ENCODE data around the gene FAM181A. TPM values are rescaled to one million over a fixed set of nuclear protein-coding genes. Genes with fewer than 3 reads are reported as not detected.

FAM181A gene
- total and polyA plus RNA-seq, 2 donors (not counting 1 experiment from before 2014, with no cell fraction given), result not detected

DNA sequence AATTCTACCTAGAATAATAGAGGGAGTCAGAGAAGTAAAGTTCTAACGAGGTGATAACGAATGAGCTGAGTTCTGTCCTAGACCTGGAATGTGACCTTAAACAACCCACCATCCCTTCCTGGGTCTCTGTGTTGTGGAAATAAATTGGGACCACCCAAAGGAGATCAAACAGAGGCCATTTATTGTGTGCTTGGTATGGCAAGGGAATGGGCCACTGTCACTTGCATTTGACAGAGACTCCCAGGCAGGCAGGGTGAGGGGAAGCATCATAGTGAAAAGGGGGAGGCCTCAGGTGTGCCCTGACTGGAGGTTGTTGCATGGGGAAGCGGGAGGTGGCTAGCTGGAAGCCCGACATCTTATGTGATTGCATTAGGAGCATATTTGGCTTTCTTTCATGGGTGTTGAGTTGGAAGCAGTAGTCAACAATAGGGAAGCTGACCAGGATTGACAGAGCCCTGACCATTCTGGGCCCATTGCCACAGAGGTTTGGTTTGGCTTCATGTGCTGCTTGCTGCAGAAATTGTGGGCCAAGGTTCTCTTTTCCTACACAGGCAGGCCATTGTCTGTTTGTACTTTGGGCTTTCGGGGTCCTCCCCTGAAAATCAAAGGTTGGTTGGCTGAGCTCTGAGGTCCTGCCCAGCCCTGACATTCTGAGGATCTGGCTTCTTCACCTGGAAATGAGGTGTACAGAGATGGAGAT is 17.6 kb upstream of the FAM181A start:
- DNase-seq (no peak), ATAC-seq (ENCODE audit: low read depth) (no peak)
- Mint-ChIP-seq H3K27ac (no peak overlapping the region), H3K4me1 (no peaks in the 10 kb centered on the region), H3K27me3 (peaks cover 5% of the 10 kb centered on the region), H3K4me3 (no peak overlapping the region), H3K9me3 (ENCODE audit: insufficient read depth) (no peaks in the 10 kb centered on the region)
- H4K20me1 ChIP-seq (ENCODE audit: control insufficient read depth, insufficient read depth, low read length, poor library complexity, severe bottlenecking), result no peaks in the 10 kb centered on the region
- POLR2A ChIA-PET, result no interaction called here
- no peak overlapping the region for H2AFZ ChIP-seq (ENCODE audit: insufficient read depth, low read depth, low read length, poor library complexity, severe bottlenecking)
- H3K4me2 ChIP-seq (replicated peaks; ENCODE audit: low read depth, low read length, poor library complexity, severe bottlenecking), result no peak overlapping the region
- 92% methylated on average over 4 of the region's 5 CpGs for WGBS (ENCODE audit: insufficient coverage)
- no peak overlapping the region for H3K27ac ChIP-seq (ENCODE audit: low read length in 2 of 2)
- H3K27me3 ChIP-seq (replicated peaks in 1 of 4; ENCODE audit: control extremely low read depth in 1 of 4, control insufficient read depth in 3 of 4, insufficient read depth in 4 of 4, low read length in 3 of 4), result peaks cover 0 to 5% (median 2%) of the 10 kb centered on the region in 4 experiments
- H3K4me3 ChIP-seq (ENCODE audit: control extremely low read depth in 1 of 5, extremely low read depth in 1 of 5, insufficient read depth in 1 of 5, low read depth in 2 of 5, low read length in 4 of 5), result no peak overlapping the region
- no peak for TF ChIP-seq EZH2 (IDR thresholded peaks at IDR 0.05; ENCODE audit: borderline replicate concordance, insufficient read depth, low read depth, low read length, poor library complexity, severe bottlenecking)
- TF ChIP-seq, protein P1, sequence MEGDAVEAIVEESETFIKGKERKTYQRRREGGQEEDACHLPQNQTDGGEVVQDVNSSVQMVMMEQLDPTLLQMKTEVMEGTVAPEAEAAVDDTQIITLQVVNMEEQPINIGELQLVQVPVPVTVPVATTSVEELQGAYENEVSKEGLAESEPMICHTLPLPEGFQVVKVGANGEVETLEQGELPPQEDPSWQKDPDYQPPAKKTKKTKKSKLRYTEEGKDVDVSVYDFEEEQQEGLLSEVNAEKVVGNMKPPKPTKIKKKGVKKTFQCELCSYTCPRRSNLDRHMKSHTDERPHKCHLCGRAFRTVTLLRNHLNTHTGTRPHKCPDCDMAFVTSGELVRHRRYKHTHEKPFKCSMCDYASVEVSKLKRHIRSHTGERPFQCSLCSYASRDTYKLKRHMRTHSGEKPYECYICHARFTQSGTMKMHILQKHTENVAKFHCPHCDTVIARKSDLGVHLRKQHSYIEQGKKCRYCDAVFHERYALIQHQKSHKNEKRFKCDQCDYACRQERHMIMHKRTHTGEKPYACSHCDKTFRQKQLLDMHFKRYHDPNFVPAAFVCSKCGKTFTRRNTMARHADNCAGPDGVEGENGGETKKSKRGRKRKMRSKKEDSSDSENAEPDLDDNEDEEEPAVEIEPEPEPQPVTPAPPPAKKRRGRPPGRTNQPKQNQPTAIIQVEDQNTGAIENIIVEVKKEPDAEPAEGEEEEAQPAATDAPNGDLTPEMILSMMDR (IDR thresholded peaks at IDR 0.05), result no peak
- H3K36me3 ChIP-seq (replicated peaks in 1 of 2; ENCODE audit: control extremely low read depth in 1 of 2, control insufficient read depth in 1 of 2, extremely low read depth in 1 of 2, insufficient read depth in 2 of 2, low read length in 1 of 2), result no peaks in the 10 kb centered on the region
- intact Hi-C loops (cut with micrococcal nuclease), result no loop called here
- peaks cover 0 to 4% (median 4%) of the 10 kb centered on the region in 3 donors for H3K9me3 ChIP-seq (ENCODE audit: control extremely low read depth in 1 of 3, control insufficient read depth in 2 of 3, insufficient read depth in 1 of 3, low read length in 2 of 3)
- H3K9ac ChIP-seq (ENCODE audit: low read length), result no peak overlapping the region
- H3K79me2 ChIP-seq (ENCODE audit: control insufficient read depth, insufficient read depth, low read length), result no peaks in the 10 kb centered on the region
- CTCF ChIA-PET, result interaction anchor here (1.1 kb wide), 1 partner anchor 17 kb away, joined by 3 read pairs; no protein-coding TSS in a partner anchor
- no peaks in the 10 kb centered on the region for H3K4me1 ChIP-seq (ENCODE audit: control insufficient read depth in 2 of 2, insufficient read depth in 2 of 2, low read length in 2 of 2)

DNA sequence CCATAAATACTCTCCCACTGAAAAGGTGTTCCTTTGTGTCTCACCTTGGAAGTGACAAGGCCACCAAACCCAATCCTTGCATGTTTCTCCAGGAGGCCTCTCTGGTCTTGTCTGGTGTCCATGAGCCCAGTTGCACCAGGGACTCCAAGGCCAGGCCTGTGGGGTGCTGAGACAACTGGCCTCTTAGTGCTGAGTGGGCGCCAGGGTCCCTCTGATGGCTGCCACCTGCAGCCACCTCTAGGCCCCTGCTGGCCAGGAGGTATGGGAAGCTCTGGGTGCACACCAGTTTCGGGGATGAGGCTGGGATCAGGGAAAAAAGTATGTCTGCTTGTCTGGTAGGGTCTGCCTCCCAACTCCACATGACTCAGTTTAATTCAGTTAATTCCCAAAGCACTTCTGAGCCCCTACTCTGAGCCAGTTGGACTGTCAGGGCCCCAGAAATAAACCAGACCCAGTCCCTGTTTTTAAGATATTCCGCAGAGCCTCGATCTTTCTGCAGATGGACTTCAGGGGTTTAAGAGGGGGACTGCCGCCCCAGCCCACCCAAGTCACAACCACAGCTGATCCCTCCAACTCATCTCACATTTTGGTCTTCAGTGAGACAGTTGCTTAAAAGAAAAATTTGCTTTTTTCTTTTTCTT is 15.0 kb upstream of the FAM181A start:
- intact Hi-C loops (cut with micrococcal nuclease), result loop anchor here (1.0 kb wide), 1 partner anchor 9 kb away; no protein-coding TSS in a partner anchor
- no peaks in the 10 kb centered on the region for H3K9me3 Mint-ChIP-seq (ENCODE audit: insufficient read depth)
- Histone ChIP-seq H3K79me2 (ENCODE audit: control insufficient read depth, insufficient read depth, low read length) (no peaks in the 10 kb centered on the region), H3K4me2 (replicated peaks; ENCODE audit: low read depth, low read length, poor library complexity, severe bottlenecking) (no peak overlapping the region), H3K9ac (ENCODE audit: low read length) (no peak overlapping the region), H3K4me1 (ENCODE audit: control insufficient read depth in 2 of 2, insufficient read depth in 2 of 2, low read length in 2 of 2) (no peaks in the 10 kb centered on the region), H3K4me3 (ENCODE audit: control extremely low read depth in 1 of 5, extremely low read depth in 1 of 5, insufficient read depth in 1 of 5, low read depth in 2 of 5, low read length in 4 of 5) (no peak overlapping the region), H3K36me3 (replicated peaks in 1 of 2; ENCODE audit: control extremely low read depth in 1 of 2, control insufficient read depth in 1 of 2, extremely low read depth in 1 of 2, insufficient read depth in 2 of 2, low read length in 1 of 2) (no peaks in the 10 kb centered on the region), H4K20me1 (ENCODE audit: control insufficient read depth, insufficient read depth, low read length, poor library complexity, severe bottlenecking) (no peaks in the 10 kb centered on the region), H3K9me3 (ENCODE audit: control extremely low read depth in 1 of 3, control insufficient read depth in 2 of 3, insufficient read depth in 1 of 3, low read length in 2 of 3) (peaks cover 0 to 11% (median 4%) of the 10 kb centered on the region in 3 donors), H3K27me3 (replicated peaks in 1 of 4; ENCODE audit: control extremely low read depth in 1 of 4, control insufficient read depth in 3 of 4, insufficient read depth in 4 of 4, low read length in 3 of 4) (peaks cover 0 to 7% (median 2%) of the 10 kb centered on the region in 4 experiments), H3K27ac (ENCODE audit: low read length in 2 of 2) (no peak overlapping the region), H2AFZ (ENCODE audit: insufficient read depth, low read depth, low read length, poor library complexity, severe bottlenecking) (no peak overlapping the region)
- no peaks in the 10 kb centered on the region for H3K4me1 Mint-ChIP-seq
- no peak for DNase-seq
- no peak overlapping the region for H3K4me3 Mint-ChIP-seq
- ChIA-PET POLR2A (no interaction called here), CTCF (no interaction called here)
- ATAC-seq (ENCODE audit: low read depth), result no peak
- peaks cover 18% of the 10 kb centered on the region for H3K27me3 Mint-ChIP-seq
- WGBS (ENCODE audit: insufficient coverage), result 92% methylated on average over 2 of the region's 5 CpGs
- H3K27ac Mint-ChIP-seq, result no peak overlapping the region
- TF ChIP-seq, protein P1 (IDR thresholded peaks at IDR 0.05), result no peak
- no peak for TF ChIP-seq EZH2 (IDR thresholded peaks at IDR 0.05; ENCODE audit: borderline replicate concordance, insufficient read depth, low read depth, low read length, poor library complexity, severe bottlenecking)
